HEK293 (cell line): ENCODE results near the gene IFNLR1.

Experiments used
- CTCF ChIA-PET: fragments of 350-600 bp; formaldehyde crosslinking; extraction: SDS; loops from one replicate; lab custom pipeline; 2021; ENCODE audit warnings: antibody characterized with exemption; lab: Yijun Ruan, JAX
- POLR2A ChIA-PET: fragments of 300-600 bp; formaldehyde crosslinking; extraction: SDS; loops from one replicate; lab custom pipeline; 2020; ENCODE audit warnings: antibody characterized with exemption, inconsistent platforms; lab: Yijun Ruan, JAX
- H3K27ac ChIP-seq: fragments of 200-500 bp; sonication (Bioruptor generic); 2 replicates; pipeline ENCODE4 v1.5.1; 2014; ENCODE audit warnings: low read depth, low read length, control low read depth, inconsistent platforms; ENCODE audit errors: extremely low read depth
- H3K36me3 ChIP-seq, 2 experiments: fragments of 200-500 bp in 1 of 2; sonication (Bioruptor generic) in 1 of 2; 1 replicate in 1 of 2; 2 replicates in 1 of 2; pipeline ENCODE4 v1.5.1; 2014 to 2017; ENCODE audit warnings: inconsistent platforms in 2 of 2, low read length in 2 of 2; ENCODE audit not compliant: control insufficient read depth in 2 of 2, insufficient read depth in 1 of 2
- H3K4me1 ChIP-seq: fragments of 200-500 bp; sonication (Bioruptor generic); 2 replicates; pipeline ENCODE4 v1.5.1; 2014; ENCODE audit warnings: mild to moderate bottlenecking, low read length, inconsistent platforms; ENCODE audit not compliant: control insufficient read depth, insufficient read depth
- H3K4me3 ChIP-seq: 2 replicates; pipeline ENCODE4 v1.5.1; 2011; ENCODE audit warnings: low read depth, mild to moderate bottlenecking, control low read depth, low read length, moderate library complexity
- H3K9me3 ChIP-seq: fragments of 200-500 bp; sonication (Bioruptor generic); 2 replicates; pipeline ENCODE4 v1.5.1; 2014; ENCODE audit warnings: low read depth, low read length, inconsistent platforms; ENCODE audit not compliant: control insufficient read depth, insufficient read depth
- BCL11B ChIP-seq: fragments of 450-650 bp; formaldehyde crosslinking; IDR thresholded peaks from 2 replicates; pipeline ENCODE4 v1.5.1; 2016; ENCODE audit warnings: low read depth, missing biosample characterization, missing genetic modification characterization
- GLIS1 ChIP-seq: fragments of 450-650 bp; formaldehyde crosslinking; IDR thresholded peaks from 2 replicates; pipeline ENCODE4 v1.5.1; 2016; ENCODE audit warnings: missing biosample characterization, missing genetic modification characterization
- IKZF3 ChIP-seq: fragments of 450-650 bp; IDR thresholded peaks from 2 replicates; pipeline ENCODE4 v1.5.0; 2018; ENCODE audit warnings: missing biosample characterization, mild to moderate bottlenecking, missing genetic modification characterization, moderate library complexity
- KLF16 ChIP-seq: fragments of 450-650 bp; formaldehyde crosslinking; IDR thresholded peaks from 2 replicates; pipeline ENCODE4 v1.5.1; 2017; ENCODE audit warnings: missing biosample characterization, missing genetic modification characterization
- PRDM1 ChIP-seq: fragments of 450-650 bp; formaldehyde crosslinking; IDR thresholded peaks from 2 replicates; pipeline ENCODE4; 2016; ENCODE audit warnings: missing biosample characterization, missing genetic modification characterization
- ZBTB1 ChIP-seq: fragments of 450-650 bp; formaldehyde crosslinking; IDR thresholded peaks from 2 replicates; pipeline ENCODE4 v1.5.1; 2016; ENCODE audit warnings: missing biosample characterization, missing genetic modification characterization
- ZBTB17 ChIP-seq: fragments of 450-650 bp; formaldehyde crosslinking; IDR thresholded peaks from 2 replicates; pipeline ENCODE4 v1.5.1; 2016; ENCODE audit warnings: missing biosample characterization, missing genetic modification characterization
- ZNF202 ChIP-seq: fragments of 450-650 bp; formaldehyde crosslinking; IDR thresholded peaks from 2 replicates; pipeline ENCODE4 v1.5.1; 2016; ENCODE audit warnings: missing biosample characterization, missing genetic modification characterization, borderline replicate concordance
- ZNF248 ChIP-seq: fragments of 450-650 bp; formaldehyde crosslinking; IDR thresholded peaks from 2 replicates; pipeline ENCODE4 v1.5.1; 2017; ENCODE audit warnings: missing biosample characterization, missing genetic modification characterization
- ZNF324 ChIP-seq: fragments of 450-650 bp; formaldehyde crosslinking; IDR thresholded peaks from 2 replicates; pipeline ENCODE4 v1.5.1; 2016; ENCODE audit warnings: missing biosample characterization, missing genetic modification characterization
- ZNF335 ChIP-seq: fragments of 450-650 bp; formaldehyde crosslinking; conservative IDR thresholded peaks from 2 replicates; pipeline ENCODE4 v1.5.1; 2016; ENCODE audit warnings: missing biosample characterization, missing genetic modification characterization
- ZNF37A ChIP-seq: fragments of 450-650 bp; IDR thresholded peaks from 2 replicates; pipeline ENCODE4 v1.5.1; 2018; ENCODE audit warnings: missing biosample characterization, missing genetic modification characterization
- ZNF391 ChIP-seq: fragments of 450-650 bp; formaldehyde crosslinking; IDR thresholded peaks from 2 replicates; pipeline ENCODE4 v1.5.1; 2016; ENCODE audit warnings: low read depth, missing biosample characterization, missing genetic modification characterization, borderline replicate concordance
- ZNF530 ChIP-seq: fragments of 450-650 bp; formaldehyde crosslinking; IDR thresholded peaks from 2 replicates; pipeline ENCODE4 v1.5.1; 2016; ENCODE audit warnings: low read depth, missing biosample characterization, missing genetic modification characterization
- ZNF560 ChIP-seq: fragments of 450-650 bp; formaldehyde crosslinking; IDR thresholded peaks from 2 replicates; pipeline ENCODE4 v1.5.1; 2017; ENCODE audit warnings: missing biosample characterization, missing genetic modification characterization, borderline replicate concordance
- ZNF561 ChIP-seq: fragments of 450-650 bp; IDR thresholded peaks from 2 replicates; pipeline ENCODE4 v1.5.1; 2018; ENCODE audit warnings: missing biosample characterization, missing genetic modification characterization, borderline replicate concordance
- ZNF600 ChIP-seq: fragments of 450-650 bp; formaldehyde crosslinking; IDR thresholded peaks from 2 replicates; pipeline ENCODE4 v1.5.1; 2016; ENCODE audit warnings: missing biosample characterization, missing genetic modification characterization
- ZNF629 ChIP-seq: fragments of 450-650 bp; formaldehyde crosslinking; IDR thresholded peaks from 2 replicates; pipeline ENCODE4 v1.5.1; 2017; ENCODE audit warnings: missing biosample characterization, missing genetic modification characterization
- ZNF660 ChIP-seq: fragments of 450-650 bp; IDR thresholded peaks from 2 replicates; pipeline ENCODE4 v1.5.1; 2018; ENCODE audit warnings: missing biosample characterization, mild to moderate bottlenecking, missing genetic modification characterization
- ZNF785 ChIP-seq: fragments of 450-650 bp; formaldehyde crosslinking; IDR thresholded peaks from 2 replicates; pipeline ENCODE4 v1.5.1; 2016; ENCODE audit warnings: missing biosample characterization, missing genetic modification characterization
- TF ChIP-seq, protein P1 (sequence below): fragments of 450-650 bp; formaldehyde crosslinking; IDR thresholded peaks from 2 replicates; pipeline ENCODE4 v1.5.1; 2016; ENCODE audit warnings: missing biosample characterization, missing genetic modification characterization
- TF ChIP-seq, protein P2 (sequence below): fragments of 450-650 bp; formaldehyde crosslinking; IDR thresholded peaks from 2 replicates; pipeline ENCODE4 v1.5.1; 2017; ENCODE audit warnings: missing biosample characterization, missing genetic modification characterization
- TF ChIP-seq, protein P3 (sequence below): fragments of 450-650 bp; formaldehyde crosslinking; conservative IDR thresholded peaks from 2 replicates; pipeline ENCODE4 v1.5.1; 2016; ENCODE audit warnings: low read depth, missing biosample characterization, missing genetic modification characterization
- TF ChIP-seq, protein P4 (sequence below): sonication (generic); formaldehyde crosslinking; IDR thresholded peaks from 2 replicates; pipeline ENCODE4 v1.8.1; 2022; ENCODE audit warnings: mild to moderate bottlenecking, moderate library complexity, missing genetic modification reagents

The IFNLR1 gene

DNA sequence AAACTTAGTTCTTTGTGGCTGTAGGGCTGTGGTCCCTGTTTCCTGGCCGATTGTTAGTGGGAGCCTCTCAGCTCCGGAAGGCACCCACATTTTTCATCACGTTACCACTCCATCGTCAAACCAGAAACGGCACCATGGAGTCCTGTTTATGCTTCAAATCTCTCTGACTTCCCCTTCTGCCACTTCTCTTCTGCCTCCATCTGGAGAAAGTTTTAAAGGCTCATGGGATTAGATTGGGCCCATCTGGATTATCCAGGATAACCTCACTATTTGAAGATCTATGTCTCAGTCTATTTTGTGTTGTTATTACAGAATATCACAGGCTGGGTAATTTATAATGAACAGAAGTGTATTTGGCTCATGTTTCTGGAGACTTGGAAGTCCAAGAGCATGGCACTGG is 24.9 kb downstream of the IFNLR1 start:
- H3K4me3 ChIP-seq, result no peak overlapping the region
- H3K9me3 ChIP-seq, result no peaks in the 10 kb centered on the region
- TF ChIP-seq, protein P1, sequence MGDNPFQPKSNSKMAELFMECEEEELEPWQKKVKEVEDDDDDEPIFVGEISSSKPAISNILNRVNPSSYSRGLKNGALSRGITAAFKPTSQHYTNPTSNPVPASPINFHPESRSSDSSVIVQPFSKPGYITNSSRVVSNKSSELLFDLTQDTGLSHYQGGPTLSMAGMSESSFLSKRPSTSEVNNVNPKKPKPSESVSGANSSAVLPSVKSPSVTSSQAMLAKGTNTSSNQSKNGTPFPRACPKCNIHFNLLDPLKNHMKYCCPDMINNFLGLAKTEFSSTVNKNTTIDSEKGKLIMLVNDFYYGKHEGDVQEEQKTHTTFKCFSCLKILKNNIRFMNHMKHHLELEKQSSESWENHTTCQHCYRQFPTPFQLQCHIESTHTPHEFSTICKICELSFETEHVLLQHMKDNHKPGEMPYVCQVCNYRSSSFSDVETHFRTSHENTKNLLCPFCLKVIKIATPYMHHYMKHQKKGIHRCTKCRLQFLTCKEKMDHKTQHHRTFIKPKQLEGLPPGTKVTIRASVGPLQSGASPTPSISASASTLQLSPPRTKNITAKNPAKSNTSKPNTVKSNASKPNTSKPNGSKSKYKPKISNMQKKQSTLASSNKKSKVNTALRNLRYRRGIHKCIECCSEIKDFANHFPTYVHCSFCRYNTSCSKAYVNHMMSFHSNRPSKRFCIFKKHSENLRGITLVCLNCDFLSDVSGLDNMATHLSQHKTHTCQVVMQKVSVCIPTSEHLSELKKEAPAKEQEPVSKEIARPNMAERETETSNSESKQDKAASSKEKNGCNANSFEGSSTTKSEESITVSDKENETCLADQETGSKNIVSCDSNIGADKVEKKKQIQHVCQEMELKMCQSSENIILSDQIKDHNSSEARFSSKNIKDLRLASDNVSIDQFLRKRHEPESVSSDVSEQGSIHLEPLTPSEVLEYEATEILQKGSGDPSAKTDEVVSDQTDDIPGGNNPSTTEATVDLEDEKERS (tag by site-specific recombination), result no peak
- TF ChIP-seq, protein P2, sequence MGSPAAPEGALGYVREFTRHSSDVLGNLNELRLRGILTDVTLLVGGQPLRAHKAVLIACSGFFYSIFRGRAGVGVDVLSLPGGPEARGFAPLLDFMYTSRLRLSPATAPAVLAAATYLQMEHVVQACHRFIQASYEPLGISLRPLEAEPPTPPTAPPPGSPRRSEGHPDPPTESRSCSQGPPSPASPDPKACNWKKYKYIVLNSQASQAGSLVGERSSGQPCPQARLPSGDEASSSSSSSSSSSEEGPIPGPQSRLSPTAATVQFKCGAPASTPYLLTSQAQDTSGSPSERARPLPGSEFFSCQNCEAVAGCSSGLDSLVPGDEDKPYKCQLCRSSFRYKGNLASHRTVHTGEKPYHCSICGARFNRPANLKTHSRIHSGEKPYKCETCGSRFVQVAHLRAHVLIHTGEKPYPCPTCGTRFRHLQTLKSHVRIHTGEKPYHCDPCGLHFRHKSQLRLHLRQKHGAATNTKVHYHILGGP (tag by site-specific recombination), result no peak
- no peak for TF ChIP-seq ZNF600
- no peak for TF ChIP-seq ZNF785
- TF ChIP-seq IKZF3 (tag by site-specific recombination), result no peak
- no peak for TF ChIP-seq ZNF560
- TF ChIP-seq, protein P3, sequence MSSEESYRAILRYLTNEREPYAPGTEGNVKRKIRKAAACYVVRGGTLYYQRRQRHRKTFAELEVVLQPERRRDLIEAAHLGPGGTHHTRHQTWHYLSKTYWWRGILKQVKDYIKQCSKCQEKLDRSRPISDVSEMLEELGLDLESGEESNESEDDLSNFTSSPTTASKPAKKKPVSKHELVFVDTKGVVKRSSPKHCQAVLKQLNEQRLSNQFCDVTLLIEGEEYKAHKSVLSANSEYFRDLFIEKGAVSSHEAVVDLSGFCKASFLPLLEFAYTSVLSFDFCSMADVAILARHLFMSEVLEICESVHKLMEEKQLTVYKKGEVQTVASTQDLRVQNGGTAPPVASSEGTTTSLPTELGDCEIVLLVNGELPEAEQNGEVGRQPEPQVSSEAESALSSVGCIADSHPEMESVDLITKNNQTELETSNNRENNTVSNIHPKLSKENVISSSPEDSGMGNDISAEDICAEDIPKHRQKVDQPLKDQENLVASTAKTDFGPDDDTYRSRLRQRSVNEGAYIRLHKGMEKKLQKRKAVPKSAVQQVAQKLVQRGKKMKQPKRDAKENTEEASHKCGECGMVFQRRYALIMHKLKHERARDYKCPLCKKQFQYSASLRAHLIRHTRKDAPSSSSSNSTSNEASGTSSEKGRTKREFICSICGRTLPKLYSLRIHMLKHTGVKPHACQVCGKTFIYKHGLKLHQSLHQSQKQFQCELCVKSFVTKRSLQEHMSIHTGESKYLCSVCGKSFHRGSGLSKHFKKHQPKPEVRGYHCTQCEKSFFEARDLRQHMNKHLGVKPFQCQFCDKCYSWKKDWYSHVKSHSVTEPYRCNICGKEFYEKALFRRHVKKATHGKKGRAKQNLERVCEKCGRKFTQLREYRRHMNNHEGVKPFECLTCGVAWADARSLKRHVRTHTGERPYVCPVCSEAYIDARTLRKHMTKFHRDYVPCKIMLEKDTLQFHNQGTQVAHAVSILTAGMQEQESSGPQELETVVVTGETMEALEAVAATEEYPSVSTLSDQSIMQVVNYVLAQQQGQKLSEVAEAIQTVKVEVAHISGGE (tag by site-specific recombination), result no peak
- no peak for TF ChIP-seq KLF16 (tag by site-specific recombination)
- no peak for TF ChIP-seq ZBTB1 (tag by site-specific recombination)
- no peak for TF ChIP-seq BCL11B
- no peak for TF ChIP-seq ZNF391 (tag by site-specific recombination)
- TF ChIP-seq ZNF629 (tag by site-specific recombination), result no peak
- no peak for TF ChIP-seq ZNF324
- POLR2A ChIA-PET, result no interaction called here
- no peak overlapping the region for H3K27ac ChIP-seq
- CTCF ChIA-PET, result interaction anchor here (1.1 to 1.5 kb wide), 2 partner anchors 12 to 37 kb away, joined by 3 to 4 read pairs; no protein-coding TSS in a partner anchor
- no peaks in the 10 kb centered on the region for H3K4me1 ChIP-seq
- peaks cover 20 to 86% of the 10 kb centered on the region in 2 experiments for H3K36me3 ChIP-seq

DNA sequence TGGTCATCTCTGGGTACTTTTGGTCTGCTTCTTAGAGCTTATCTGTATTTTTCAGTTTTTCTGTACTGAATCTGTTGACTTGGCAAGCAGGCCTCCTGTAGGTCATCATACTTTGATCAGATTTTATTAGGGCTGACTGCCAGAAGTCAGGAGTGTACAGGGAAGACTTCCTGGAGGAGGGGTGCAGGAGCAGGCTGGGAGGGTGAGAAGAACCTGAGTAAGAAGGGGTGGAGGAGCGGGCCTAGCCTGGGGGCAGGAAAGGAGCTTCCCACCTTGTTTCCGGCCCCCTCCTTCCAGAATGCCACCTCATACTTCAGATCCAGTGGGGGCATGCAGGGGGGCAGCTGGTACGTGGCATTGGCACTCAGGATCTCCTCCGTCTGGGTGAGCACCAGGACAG is 25.8 kb downstream of the IFNLR1 start:
- Histone ChIP-seq H3K36me3 (peaks cover 17 to 87% of the 10 kb centered on the region in 2 experiments), H3K4me3 (no peak overlapping the region), H3K9me3 (no peaks in the 10 kb centered on the region), H3K4me1 (no peaks in the 10 kb centered on the region), H3K27ac (no peak overlapping the region)
- POLR2A ChIA-PET, result no interaction called here
- CTCF ChIA-PET, result interaction anchor here (0.7 to 1.1 kb wide), 4 partner anchors 8 to 424 kb away, joined by 3 to 4 read pairs (median 3); no protein-coding TSS in a partner anchor
- no peak for TF ChIP-seq ZNF660
- TF ChIP-seq ZBTB17, result no peak
- TF ChIP-seq, all 188 proteins: peak for 0

DNA sequence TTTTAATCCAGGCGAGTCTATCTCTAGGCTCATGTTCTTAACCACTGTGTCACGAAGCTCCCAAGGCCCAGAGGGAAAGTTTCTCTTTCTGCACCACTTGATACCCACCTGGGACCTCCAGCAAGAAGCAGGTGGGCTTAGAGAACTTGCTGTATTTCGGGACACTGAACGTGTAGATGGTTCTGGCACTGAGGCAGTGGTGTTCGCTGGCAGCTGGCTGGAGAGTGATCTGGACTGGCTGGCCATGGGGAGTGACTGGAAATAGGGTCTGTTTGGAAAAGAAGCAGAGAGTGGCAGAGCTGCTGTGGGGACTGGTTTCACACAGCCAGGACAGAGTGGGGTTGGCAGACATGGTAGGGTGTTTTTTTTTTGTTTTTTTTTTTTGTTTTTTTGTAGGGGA is 27.7 kb downstream of the IFNLR1 start:
- no peak overlapping the region for H3K4me3 ChIP-seq
- ChIA-PET POLR2A (interaction anchor here (0.6 kb wide), 1 partner anchor 255 kb away, joined by 3 read pairs; no protein-coding TSS in a partner anchor), CTCF (interaction anchor here (0.6 to 2.0 kb wide), 4 partner anchors 9 to 1571 kb away, joined by 3 to 9 read pairs (median 4); no protein-coding TSS in a partner anchor)
- H3K4me1 ChIP-seq, result no peaks in the 10 kb centered on the region
- H3K9me3 ChIP-seq, result no peaks in the 10 kb centered on the region
- no peak overlapping the region for H3K27ac ChIP-seq
- peaks cover 6 to 85% of the 10 kb centered on the region in 2 experiments; a peak in 2 of 3 replicates for H3K36me3 ChIP-seq
- TF ChIP-seq ZNF561 (tag by site-specific recombination), result no peak
- TF ChIP-seq, protein P4, sequence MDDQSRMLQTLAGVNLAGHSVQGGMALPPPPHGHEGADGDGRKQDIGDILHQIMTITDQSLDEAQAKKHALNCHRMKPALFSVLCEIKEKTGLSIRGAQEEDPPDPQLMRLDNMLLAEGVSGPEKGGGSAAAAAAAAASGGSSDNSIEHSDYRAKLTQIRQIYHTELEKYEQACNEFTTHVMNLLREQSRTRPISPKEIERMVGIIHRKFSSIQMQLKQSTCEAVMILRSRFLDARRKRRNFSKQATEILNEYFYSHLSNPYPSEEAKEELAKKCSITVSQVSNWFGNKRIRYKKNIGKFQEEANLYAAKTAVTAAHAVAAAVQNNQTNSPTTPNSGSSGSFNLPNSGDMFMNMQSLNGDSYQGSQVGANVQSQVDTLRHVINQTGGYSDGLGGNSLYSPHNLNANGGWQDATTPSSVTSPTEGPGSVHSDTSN (CRISPR knock-in tag), result no peak
- TF ChIP-seq ZNF530 (tag by site-specific recombination), result no peak
- no peak for TF ChIP-seq PRDM1 (tag by site-specific recombination)
- no peak for TF ChIP-seq ZNF202 (tag by site-specific recombination)
- no peak for TF ChIP-seq ZNF37A (tag by site-specific recombination)
- no peak for TF ChIP-seq ZNF335
- TF ChIP-seq ZNF248 (tag by site-specific recombination), result no peak
- TF ChIP-seq GLIS1 (tag by site-specific recombination), result no peak
